ENCODE results near the gene TROAP.
A peak's percentile ranks its signal among the peaks of the same experiment; 100 is the strongest.

The TROAP gene

GRCh38 chr12:49296034-49296835 is 26.8 kb upstream of the TROAP start (continued):
- TF ChIP-seq GLIS2 (tag by site-specific recombination; IDR thresholded peaks at IDR 0.05): peak; percentile 83
- no peak for TF ChIP-seq ZNF510 (tag by site-specific recombination; IDR thresholded peaks at IDR 0.05; ENCODE audit: insufficient replicate concordance)
- TF ChIP-seq ZNF324 (tag by site-specific recombination; IDR thresholded peaks at IDR 0.05): no peak
- TF ChIP-seq ZNF292 (tag by site-specific recombination; IDR thresholded peaks at IDR 0.05; ENCODE audit: borderline replicate concordance, low read depth): no peak
- no peak for TF ChIP-seq KLF10 (tag by site-specific recombination; IDR thresholded peaks at IDR 0.05)
- TF ChIP-seq ZNF404 (tag by site-specific recombination; IDR thresholded peaks at IDR 0.05): no peak
- no peak for TF ChIP-seq OSR2 (tag by site-specific recombination; IDR thresholded peaks at IDR 0.05)
- TF ChIP-seq ZNF394 (tag by site-specific recombination; IDR thresholded peaks at IDR 0.05; ENCODE audit: borderline replicate concordance): no peak
- no peak for TF ChIP-seq ZNF211 (tag by site-specific recombination; IDR thresholded peaks at IDR 0.05; ENCODE audit: low read depth)
- no peak for TF ChIP-seq ZNF518A (tag by site-specific recombination; conservative IDR thresholded peaks at IDR 0.05; ENCODE audit: low read depth)
- no peak for TF ChIP-seq BCL11B (tag by site-specific recombination; IDR thresholded peaks at IDR 0.05; ENCODE audit: low read depth)
- TF ChIP-seq ZNF223 (tag by site-specific recombination; IDR thresholded peaks at IDR 0.05): no peak
- no peak for TF ChIP-seq ZNF776 (tag by site-specific recombination; IDR thresholded peaks at IDR 0.05; ENCODE audit: borderline replicate concordance)
- no peak for TF ChIP-seq ZNF132 (tag by site-specific recombination; IDR thresholded peaks at IDR 0.05; ENCODE audit: borderline replicate concordance)
- TF ChIP-seq ZNF221 (tag by site-specific recombination; IDR thresholded peaks at IDR 0.05; ENCODE audit: borderline replicate concordance): no peak
- no peak; the same call in 1 of the 2 replicates for TF ChIP-seq ZNF768 (tag by site-specific recombination; IDR thresholded peaks at IDR 0.05)
- TF ChIP-seq, protein P1, sequence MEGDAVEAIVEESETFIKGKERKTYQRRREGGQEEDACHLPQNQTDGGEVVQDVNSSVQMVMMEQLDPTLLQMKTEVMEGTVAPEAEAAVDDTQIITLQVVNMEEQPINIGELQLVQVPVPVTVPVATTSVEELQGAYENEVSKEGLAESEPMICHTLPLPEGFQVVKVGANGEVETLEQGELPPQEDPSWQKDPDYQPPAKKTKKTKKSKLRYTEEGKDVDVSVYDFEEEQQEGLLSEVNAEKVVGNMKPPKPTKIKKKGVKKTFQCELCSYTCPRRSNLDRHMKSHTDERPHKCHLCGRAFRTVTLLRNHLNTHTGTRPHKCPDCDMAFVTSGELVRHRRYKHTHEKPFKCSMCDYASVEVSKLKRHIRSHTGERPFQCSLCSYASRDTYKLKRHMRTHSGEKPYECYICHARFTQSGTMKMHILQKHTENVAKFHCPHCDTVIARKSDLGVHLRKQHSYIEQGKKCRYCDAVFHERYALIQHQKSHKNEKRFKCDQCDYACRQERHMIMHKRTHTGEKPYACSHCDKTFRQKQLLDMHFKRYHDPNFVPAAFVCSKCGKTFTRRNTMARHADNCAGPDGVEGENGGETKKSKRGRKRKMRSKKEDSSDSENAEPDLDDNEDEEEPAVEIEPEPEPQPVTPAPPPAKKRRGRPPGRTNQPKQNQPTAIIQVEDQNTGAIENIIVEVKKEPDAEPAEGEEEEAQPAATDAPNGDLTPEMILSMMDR (tag by site-specific recombination; IDR thresholded peaks at IDR 0.05): peak; percentile 98
- no peak for TF ChIP-seq ZNF791 (tag by site-specific recombination; IDR thresholded peaks at IDR 0.05)
- TF ChIP-seq, protein P2, sequence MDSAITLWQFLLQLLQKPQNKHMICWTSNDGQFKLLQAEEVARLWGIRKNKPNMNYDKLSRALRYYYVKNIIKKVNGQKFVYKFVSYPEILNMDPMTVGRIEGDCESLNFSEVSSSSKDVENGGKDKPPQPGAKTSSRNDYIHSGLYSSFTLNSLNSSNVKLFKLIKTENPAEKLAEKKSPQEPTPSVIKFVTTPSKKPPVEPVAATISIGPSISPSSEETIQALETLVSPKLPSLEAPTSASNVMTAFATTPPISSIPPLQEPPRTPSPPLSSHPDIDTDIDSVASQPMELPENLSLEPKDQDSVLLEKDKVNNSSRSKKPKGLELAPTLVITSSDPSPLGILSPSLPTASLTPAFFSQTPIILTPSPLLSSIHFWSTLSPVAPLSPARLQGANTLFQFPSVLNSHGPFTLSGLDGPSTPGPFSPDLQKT (IDR thresholded peaks at IDR 0.05; ENCODE audit: borderline replicate concordance, low read depth, low read length): no peak
- TF ChIP-seq ZNF677 (tag by site-specific recombination; IDR thresholded peaks at IDR 0.05): no peak
- no peak for TF ChIP-seq ZNF169 (tag by site-specific recombination; IDR thresholded peaks at IDR 0.05)
- TF ChIP-seq ZNF157 (tag by site-specific recombination; IDR thresholded peaks at IDR 0.05): no peak
- no peak for TF ChIP-seq ZFP41 (tag by site-specific recombination; IDR thresholded peaks at IDR 0.05; ENCODE audit: borderline replicate concordance)
- TF ChIP-seq SP7 (tag by site-specific recombination; IDR thresholded peaks at IDR 0.05): peak; percentile 21; the same call in 1 of the 2 replicates
- no peak for TF ChIP-seq ZNF624 (tag by site-specific recombination; IDR thresholded peaks at IDR 0.05)
- TF ChIP-seq ZNF433 (tag by site-specific recombination; IDR thresholded peaks at IDR 0.05; ENCODE audit: low read depth): no peak
- 0 out of 2 replicates have a peak, but pooled peaks have one; percentile 2 for TF ChIP-seq GLI4 (tag by site-specific recombination; IDR thresholded peaks at IDR 0.05)
- no peak for TF ChIP-seq ZNF514 (tag by site-specific recombination; IDR thresholded peaks at IDR 0.05)
- TF ChIP-seq ZNF133 (tag by site-specific recombination; IDR thresholded peaks at IDR 0.05): no peak; the same call in 1 of the 2 replicates
- TF ChIP-seq ZFP69B (tag by site-specific recombination; IDR thresholded peaks at IDR 0.05): peak; percentile 38; the same call in 1 of the 2 replicates
- no peak for TF ChIP-seq HOXC10 (CRISPR knock-in tag; IDR thresholded peaks at IDR 0.05)
- TF ChIP-seq ZNF449 (tag by site-specific recombination; IDR thresholded peaks at IDR 0.05): no peak

All from HEK293 (cell line).